NCI-H2171 (cell line): ENCODE results near the gene SLC29A3.

ENCODE experiments used
- DNase-seq: peaks from one replicate; lab custom pipeline; 2025; lab: John Stamatoyannopoulos, UW

The SLC29A3 gene

DNA sequence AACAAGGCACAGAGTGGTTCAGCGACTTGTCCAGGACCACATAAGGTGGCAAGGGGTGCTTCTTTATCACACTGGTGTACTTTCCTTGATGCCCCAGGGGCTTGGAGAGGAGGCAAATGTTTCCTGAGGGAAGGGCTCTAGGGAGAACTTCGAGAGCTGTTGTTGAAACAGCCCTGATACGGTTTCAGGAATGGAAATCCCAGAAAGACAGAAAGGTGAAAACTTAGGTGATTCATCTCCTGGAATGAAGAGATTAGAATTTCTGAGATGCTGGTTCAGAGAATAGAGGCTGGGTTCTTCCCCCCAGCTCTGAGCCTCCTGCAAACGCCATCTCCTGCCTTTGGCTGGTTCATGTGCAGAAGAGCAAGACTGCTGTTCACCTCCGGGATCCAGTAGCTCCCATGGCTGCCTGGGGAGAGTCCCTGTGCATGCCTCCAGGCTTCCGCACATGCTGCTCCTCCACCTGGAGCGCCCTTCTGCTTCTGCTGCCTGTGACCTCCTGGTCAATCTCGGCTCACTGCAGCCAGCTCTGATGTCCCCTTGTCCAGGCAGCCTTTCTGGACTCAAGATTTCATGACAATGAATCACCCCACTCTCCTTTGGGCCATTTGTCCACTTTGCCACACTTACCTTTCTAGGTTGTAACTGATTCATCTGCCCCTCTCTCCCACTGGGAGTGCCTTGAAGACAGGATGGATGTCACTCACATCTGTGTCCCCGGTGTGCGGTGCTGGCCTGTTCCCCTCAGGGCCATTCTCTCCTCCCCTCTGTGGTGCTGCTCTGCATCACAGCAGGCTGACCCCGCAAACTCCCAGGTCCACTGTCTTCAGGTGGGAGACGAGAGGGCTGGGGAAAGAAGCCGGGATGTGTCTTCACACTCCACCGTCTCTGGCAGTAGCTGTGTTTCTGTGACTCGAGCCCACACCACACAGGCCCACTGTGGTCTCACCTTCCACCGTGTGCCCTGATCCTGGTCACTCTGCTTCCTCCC is 74.0 kb downstream of the SLC29A3 start:
- DNase-seq: no peak

DNA sequence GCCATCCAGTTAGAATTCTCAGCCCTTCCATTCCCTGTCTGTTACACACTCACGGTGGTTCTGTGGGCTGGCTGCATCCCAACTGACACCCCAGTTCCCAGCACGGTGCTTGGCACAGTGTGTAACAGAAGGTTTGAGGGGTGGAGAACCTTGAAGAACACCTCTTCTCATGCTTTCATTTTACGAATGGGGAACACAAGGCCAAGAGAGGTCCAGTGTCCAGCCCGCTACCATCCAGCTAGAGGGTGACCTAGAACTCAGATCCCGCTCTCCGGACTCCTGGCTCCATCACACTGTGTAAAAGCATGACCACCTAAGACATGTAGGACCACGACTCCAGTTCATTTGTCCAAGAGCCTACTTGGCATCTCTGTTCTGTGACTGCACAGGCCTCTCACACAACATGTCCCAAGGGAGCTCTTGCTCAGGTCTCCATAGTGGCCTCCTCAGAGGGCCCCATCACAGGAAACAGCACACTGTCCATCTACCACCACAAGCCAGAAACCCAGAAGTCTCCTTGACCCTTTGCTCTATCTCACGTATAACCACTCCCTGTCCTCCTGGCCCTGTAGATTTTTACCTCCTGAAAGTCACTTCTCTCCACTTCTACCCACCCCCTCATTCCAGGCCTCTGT is 74.9 kb downstream of the SLC29A3 start:
- no peak for DNase-seq

DNA sequence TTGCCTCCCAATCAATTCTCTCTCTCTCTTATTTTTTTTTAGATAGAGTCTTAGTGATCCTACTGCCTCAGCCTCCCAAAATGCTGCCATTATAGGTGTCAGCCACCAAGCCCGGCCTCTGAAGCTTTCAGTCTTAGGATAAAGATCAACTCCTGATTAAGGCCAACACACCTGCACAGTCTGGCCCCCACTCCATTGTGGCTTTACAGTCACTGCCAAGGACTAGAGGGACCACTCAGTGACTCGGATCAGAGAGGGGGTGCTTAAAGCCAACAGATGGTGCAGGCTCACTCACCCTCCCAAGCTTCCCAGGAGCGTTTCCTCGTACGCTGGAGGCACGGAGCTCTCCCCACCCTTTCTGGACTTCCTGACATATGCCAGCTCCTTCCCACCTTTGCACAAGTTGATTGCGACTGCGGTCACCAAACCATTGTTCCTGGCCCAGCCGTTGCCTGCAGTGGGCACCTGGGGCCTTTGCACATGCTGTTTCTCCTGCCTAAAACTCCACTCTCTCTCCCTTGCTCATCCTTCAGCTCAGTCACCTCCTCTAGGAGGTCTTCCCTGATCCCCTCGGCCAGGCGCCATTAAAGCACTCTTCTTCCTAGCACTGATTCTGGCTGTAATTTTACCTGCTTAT is 76.0 kb downstream of the SLC29A3 start:
- DNase-seq: peak; percentile 22

DNA sequence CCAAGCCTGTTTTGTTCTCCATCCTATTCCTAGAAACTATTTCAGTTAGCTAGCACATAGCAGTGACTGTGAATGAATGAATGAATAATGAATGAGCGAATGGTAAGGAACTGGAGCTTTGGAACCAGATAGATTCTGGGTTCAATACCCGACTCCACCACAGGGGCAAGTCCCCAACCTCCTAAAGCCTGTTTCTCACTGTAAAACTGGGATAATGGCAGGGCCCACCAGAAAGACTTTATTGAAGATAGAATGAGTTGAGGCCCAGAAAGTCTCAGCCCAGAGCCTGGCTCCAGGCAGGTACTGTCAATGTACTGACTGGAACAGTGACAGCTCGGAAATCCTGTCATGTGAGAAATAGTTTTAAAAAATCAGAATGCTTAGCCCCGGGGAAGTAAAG is 76.6 kb downstream of the SLC29A3 start:
- no peak for DNase-seq

DNA sequence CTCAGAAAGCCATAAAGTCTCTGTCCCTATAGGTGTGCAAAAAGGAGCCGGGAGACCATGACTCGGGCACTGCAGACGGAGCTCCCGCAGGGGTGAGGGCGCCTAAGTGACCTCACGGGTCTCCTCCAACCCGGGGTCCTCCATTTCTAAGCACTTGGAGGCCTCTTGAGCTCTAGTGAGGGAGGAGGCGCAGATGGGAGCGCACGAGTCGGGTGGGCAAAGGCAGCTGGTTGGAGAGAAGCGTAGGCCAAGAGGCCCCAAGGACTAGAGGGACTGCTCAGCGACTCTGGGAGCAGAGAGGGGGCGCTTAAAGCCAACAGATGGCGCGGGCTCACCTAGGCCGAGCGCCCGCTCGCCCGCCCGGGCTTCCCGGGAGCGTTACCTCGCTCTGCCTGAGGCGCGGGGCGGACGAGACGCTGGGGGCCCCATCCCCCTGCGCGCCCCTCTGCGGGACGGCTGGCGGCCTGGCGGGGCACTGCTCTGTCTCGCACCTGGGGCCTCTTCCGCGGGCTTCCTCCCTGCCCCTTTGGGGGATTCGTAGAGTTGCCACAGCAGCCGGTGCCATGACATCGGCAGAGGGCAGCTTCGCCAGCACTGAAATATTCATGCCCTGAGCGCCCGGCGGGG is 77.1 kb downstream of the SLC29A3 start:
- DNase-seq: peak; percentile 71

DNA sequence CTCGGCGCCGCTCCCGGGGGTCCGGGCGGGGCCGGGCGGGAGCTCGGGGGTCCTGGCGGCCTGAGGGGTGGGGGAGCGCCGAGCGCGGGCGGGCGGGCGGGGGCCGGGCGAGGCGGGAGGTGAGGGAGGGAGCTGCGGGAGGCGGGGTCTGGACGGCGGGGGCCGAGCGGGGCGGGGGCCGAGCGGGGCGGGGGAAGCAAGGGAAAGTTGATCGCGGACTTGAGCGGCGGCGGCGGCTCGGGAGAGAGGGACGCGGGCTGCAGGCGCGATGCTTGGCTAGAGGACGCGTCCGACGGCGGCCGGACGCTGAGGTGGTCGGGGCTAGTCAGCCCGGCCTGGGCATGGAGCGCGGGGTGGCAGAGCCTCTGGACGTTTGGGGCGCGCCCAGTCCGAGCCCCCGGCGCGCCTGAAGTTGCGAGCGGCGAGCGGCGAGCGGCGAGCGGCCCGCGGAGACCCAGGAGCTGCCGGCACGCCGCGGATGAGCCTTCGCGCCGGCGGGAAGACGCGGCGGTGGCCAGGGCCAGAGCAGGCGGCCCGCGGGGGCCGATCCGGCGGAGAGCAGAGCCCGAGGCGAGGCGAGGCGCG is 77.7 kb downstream of the SLC29A3 start, which contains the start of gene CDH23:
Gene CDH23, plus strand, starts transcription at position 210 of the 585 bp plus-strand sequence. CDS start 42,912 bp downstream, outside the sequence.
- DNase-seq: no peak

DNA sequence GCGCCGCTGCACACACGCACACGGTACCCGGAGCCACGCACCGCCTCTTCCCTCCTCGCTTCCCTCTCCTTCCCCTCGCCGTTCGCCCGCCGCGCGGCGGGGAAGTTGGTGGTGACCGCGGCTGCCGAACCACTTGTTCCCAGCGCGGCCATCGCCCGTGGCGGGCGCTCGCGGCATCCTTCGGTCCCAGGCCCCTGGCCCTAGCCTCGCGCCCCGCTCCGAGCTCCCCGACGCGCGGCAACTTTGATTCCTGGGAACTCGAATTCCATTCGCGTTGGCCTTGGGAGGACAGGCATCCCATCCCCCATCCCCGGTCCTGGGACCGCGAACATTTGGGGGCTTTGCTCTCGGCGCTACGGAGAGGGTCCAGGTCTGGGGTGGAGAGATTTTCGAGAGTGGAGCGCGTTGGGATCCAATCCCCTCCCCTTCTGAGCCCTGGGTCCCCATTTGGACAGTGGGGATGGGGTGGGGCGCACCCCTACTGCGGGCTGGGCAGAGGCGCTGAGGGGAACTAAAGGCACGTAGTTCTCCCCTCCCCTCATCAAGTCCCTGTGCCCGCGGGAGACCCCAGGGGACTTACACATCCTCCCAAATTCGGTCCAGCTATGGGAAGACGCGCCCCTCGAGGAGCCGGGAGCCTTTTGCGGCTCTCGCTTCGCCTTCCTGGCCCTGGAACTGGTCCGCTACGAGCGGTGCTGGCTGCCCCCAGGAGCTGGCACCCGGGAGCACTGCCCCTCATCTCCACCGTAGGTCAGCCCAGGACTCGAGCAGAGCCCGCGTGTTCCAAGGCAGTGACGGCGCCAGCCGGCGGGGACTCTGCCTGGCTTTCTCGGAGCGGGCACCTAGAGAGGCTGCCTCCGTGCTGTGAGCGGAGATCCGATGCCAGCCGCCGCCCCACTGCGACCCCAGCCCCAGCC is 78.5 kb downstream of the SLC29A3 start:
- DNase-seq: no peak

DNA sequence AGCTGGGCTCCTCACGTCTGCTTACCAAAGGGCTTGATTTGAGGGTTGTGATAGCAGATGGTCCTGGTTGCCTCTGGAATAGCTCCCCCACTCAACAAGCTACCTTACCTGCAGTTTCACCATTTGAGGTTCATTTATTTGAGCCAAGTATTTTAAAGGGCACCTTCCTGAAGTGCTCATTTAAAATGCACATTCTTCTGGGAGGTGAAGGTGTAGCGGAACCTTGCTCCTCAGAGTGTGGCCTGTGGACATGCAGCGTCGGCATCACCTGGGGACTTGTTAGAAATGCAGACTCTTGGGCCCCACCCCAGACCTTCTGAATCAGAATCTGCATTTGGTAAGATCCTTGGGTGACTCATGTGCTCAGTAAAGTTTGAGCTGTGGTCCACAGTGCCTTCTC is 79.9 kb downstream of the SLC29A3 start:
- DNase-seq: no peak

DNA sequence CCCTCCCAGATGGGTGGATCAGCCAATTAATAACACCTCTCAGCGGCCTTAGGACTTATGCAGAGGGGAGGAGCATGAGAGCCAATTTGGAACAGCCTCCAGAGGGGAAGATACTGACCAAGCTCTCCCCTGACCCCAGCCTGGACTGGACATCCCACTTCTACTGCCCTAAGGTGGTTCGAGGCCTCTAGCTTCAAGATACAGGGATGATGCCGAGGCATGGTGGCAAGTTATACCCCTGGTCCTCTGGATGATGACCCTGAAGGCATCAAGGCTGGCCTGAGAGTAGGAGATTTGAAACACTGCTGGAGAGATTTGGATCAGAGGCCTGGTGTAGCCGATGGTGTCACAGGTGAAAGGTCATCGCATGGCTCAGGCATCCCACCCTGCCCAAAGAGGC is 80.9 kb downstream of the SLC29A3 start:
- DNase-seq: no peak

DNA sequence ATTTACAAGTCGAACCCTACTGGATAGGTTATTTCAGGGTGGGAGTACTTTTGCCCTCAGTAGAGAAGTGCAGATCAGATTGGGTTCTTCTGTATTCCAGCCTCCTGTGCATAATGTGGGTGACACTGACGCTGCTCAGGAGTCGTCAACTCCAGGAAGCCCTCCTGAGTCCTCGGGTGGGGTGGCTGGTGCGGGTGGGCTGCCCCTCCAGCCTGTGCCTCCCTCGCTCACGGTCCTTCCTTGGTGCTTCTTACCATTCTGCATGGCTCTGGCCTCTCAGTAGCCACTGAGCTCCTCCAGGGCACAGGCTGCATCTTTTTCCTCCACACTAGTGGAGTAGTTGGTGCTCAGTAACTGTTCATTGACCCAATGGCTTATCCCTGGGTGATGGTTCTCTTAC is 82.0 kb downstream of the SLC29A3 start:
- DNase-seq: no peak

DNA sequence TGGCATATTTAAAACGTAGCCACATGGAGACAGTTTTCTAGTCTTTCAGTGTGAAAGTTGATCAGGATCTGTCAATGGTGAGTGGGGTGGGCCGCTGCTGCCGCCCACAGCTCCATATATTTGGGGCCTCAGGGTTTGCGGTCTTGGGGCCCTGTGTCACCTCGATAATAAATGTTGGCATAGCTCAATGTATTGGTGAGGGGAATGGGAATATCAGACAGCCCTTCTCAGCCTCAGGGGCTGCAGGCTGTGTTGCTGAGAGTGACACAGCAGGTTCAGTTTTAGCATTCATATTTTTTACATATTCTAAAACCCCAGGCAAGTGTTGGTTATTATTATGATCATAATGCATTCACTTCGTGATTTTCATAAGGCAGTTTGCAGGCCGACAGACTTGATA is 82.9 kb downstream of the SLC29A3 start:
- DNase-seq: no peak

DNA sequence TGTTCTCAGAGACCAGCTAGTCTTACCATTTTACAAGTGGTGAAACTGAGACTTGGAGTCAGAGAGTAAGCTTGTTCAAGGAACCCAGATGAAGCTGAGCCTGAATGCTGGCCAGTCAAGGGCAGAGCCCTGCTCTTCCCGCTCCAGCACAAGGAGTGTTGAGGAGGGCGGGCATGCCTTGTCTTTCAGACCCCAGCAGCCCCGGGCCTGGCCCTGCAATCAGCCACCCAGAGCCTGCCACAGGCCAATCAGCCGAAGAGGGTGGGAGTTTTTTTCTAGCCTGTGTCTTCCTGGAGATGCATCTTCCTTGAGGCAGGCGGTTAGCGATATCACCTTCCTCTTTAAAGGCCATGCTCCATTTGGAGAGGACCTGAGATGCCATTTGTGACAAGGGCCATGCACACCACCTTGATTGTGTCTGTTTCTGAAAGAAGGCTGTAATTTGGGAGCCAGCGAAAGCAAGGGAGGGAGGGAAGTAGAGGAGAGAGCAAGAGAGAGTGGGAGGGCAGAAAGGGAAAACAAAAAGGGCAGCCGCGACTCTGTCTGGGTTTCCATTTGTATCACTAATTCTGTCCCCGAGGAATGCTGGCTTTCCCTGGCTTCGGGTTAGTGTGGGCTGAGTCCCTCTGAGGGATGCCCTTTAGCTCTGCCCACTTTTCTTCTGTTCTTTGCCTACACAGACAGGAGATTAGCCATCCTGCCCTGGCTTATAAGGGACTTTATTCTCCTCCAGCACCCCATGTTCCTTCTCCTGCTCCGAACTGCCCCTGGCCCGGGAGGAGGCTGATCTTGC is 85.6 kb downstream of the SLC29A3 start:
- no peak for DNase-seq

DNA sequence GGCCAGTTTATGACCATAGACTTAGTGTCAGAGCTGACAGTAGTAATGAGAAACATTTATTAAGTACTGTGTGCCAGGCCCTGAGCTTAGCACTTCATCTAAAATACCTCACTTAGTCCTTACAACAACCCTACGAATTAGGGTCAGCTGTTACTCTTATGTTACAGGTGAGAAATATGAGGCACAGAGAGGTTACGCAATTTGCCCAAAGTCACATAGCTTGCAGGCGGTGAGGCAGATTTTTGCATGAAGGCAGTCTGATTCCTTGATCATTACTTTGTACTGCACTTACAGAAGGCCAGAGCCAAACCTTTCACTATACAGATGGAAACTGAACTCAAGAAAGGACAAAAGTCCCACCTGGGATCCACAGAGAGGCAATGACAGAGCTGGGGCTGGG is 87.8 kb downstream of the SLC29A3 start:
- DNase-seq: no peak

DNA sequence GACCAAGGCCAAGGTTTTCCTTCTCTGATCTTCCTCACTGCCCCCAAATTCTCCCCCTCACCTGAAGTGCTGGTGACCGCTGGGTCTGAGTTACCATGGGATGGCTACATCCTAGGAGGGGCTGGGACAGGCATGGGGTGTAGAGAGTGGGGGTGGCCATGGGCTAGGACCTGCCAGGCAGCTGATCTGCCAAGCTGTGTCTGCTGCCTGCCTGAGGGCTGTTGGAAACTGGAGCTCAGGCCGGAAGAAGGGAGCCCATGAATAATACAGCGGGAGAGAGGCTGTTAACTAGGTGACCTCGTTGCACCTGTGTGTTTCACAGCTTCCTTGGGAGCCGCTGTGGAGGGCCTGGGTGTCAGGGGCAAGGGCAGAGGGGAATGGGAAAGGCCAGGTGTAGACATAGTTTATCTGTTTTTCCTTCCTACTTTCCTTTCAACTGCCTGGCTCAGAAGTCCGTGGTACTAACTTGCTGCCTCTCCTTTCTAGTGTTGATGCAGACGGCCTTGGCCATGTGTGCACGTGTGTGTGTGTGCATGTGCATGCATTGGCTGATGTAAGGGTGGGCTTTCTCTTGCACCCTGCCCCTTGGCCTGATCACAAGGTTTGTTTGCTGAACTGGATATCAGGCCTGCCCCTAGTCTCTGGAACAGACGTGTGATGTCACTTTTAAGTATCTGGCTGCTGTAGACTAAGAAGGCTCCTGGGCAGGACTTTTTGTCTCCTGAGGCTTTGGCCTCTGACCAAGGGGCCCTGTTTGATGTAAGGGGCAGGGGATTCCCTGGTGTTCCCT is 89.6 kb downstream of the SLC29A3 start:
- DNase-seq: no peak

DNA sequence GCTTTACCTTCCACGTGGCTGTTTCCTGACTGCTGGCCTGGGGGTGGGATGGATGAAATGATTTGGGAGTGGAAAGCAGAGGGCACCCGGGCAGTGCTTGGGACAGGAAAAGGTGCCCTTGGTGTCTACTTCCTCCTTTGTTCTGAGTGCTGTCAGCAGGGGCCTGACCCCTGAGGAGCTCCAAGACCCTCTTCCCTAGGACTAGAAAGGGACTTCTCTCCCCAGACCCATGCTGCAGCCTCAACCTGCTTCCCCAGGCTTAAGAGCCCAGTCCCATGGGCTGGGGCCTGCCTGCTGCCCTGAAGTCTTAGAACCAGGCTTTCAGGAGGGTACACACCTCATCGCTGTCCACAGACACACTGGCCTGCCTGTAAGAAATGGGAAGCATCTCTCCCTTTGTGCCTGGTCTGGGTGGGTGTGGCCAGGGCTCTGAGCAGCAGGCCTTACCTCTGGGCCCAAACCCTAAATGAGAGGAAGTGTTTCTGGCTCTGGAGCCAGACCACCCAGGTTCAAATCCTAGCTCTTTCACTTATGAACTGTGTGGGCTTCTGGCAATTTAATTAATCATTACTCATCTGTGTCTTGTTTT is 90.6 kb downstream of the SLC29A3 start:
- DNase-seq: no peak
